Measurements from ENCODE around the gene PAN2. TPM values are rescaled to one million over a fixed set of nuclear protein-coding genes. Genes with fewer than 3 reads are reported as not detected.
A peak's percentile ranks its signal among the peaks of the same experiment; 100 is the strongest.

Gene PAN2
- total and polyA plus RNA-seq, 10 of the 15 experiments (the other 5 are each of a cell fraction or from before 2014, with no cell fraction given): 14.4 to 61.8 (median 34.9) TPM

- TF ChIP-seq NFYB (IDR thresholded peaks at IDR 0.05; ENCODE audit: insufficient read depth, low read depth, low read length) (peak; percentile 37; the same call in 1 of the 2 replicates), BHLHE40 (IDR thresholded peaks at IDR 0.05; ENCODE audit: borderline replicate concordance in 1 of 2, low read depth in 2 of 2, low read length in 1 of 2) (no peak), TAF1 (IDR thresholded peaks at IDR 0.05; ENCODE audit: borderline replicate concordance, low read depth, low read length) (no peak), NBN (IDR thresholded peaks at IDR 0.05) (0 out of 2 replicates have a peak, but pooled peaks have one; percentile 26), HDAC2 (IDR thresholded peaks at IDR 0.05) (no peak), KAT2A (conservative IDR thresholded peaks at IDR 0.05; ENCODE audit: control insufficient read depth, low read depth, low read length) (no peak), MLLT1 (IDR thresholded peaks at IDR 0.05) (no peak), FOXM1 (IDR thresholded peaks at IDR 0.05; ENCODE audit: low read depth, low read length) (no peak), JUND (IDR thresholded peaks at IDR 0.05; ENCODE audit: low read depth, low read length) (no peak), IKZF1 (conservative IDR thresholded peaks at IDR 0.05) (no peak), PRDM15 (CRISPR knock-in tag; IDR thresholded peaks at IDR 0.05) (no peak), YBX1 (IDR thresholded peaks at IDR 0.05) (no peak), SREBF2 (IDR thresholded peaks at IDR 0.05; ENCODE audit: low read length) (no peak), NRF1 (conservative IDR thresholded peaks at IDR 0.05; ENCODE audit: low read depth, low read length) (no peak), SPI1 (IDR thresholded peaks at IDR 0.05; ENCODE audit: borderline replicate concordance, insufficient read depth, low read depth, low read length) (no peak), ZZZ3 (IDR thresholded peaks at IDR 0.05; ENCODE audit: control insufficient read depth, insufficient read length, low read depth) (no peak), USF1 (IDR thresholded peaks at IDR 0.05; ENCODE audit: borderline replicate concordance, extremely low read length, insufficient read depth, low read depth, low read length) (peak; percentile 50), RAD51 (IDR thresholded peaks at IDR 0.05) (peak; percentile 88), ASH2L (IDR thresholded peaks at IDR 0.05; ENCODE audit: borderline replicate concordance, low read depth) (no peak), USF2 (IDR thresholded peaks at IDR 0.05; ENCODE audit: borderline replicate concordance, low read depth, low read length) (peak; percentile 28; the same call in 1 of the 2 replicates)
These were observed 34.4 kb downstream of the PAN2 start (continued) for GRCh38 chr12:56299308-56299852.
